MG63 (cell line): ENCODE results near the gene HSPBAP1. TPM values are rescaled to one million over a fixed set of nuclear protein-coding genes. Genes with fewer than 3 reads are reported as not detected.

Source experiments
- total RNA-seq: library from RNA; depleted of rRNA; stranded (reverse); fragments of >200 nt; shearing (Covaris generic); gene quantifications from 2 replicates; pipeline ENCODE4 v1.2.3, GENCODE V29; 2014; ENCODE audit warnings: low replicate concordance; rRNA removed

The HSPBAP1 gene
- total RNA-seq, 1 experiment from 2014 or later = 10.3 TPM

Other genes with a start within 250 kb of the HSPBAP1 start
- 20.8 and 40.0 TPM in 2 replicates for gene PARP9, start 229.5 kb downstream of the HSPBAP1 start, total RNA-seq
- 28.4 and 39.3 TPM in 2 replicates for gene DTX3L, start 229.5 kb downstream of the HSPBAP1 start, total RNA-seq
- gene PARP15, start 216.2 kb downstream of the HSPBAP1 start, total RNA-seq = 0.10 TPM in 1 of 2 replicates, not detected in the other
- 17.9 and 18.0 TPM in 2 replicates for gene PARP14, start 113.0 kb downstream of the HSPBAP1 start, total RNA-seq
- gene SLC49A4, start 1.2 kb upstream of the HSPBAP1 start, total RNA-seq = 9.9 and 10.2 TPM in 2 replicates
- not detected in 2 replicates for gene SEMA5B, start 233.9 kb upstream of the HSPBAP1 start, total RNA-seq